ENCODE results near the gene IL17RA.

Gene IL17RA

GRCh38 chr22:17065433-17065832 lies 19.4 kb upstream of the IL17RA start:
- no peak overlapping the region for H3K4me3 ChIP-seq (ENCODE audit: low read depth, low read length)
- no peak for TF ChIP-seq CTCF (IDR thresholded peaks at IDR 0.05; ENCODE audit: low read depth, low read length, missing control alignments)
- DNase-seq (ENCODE audit: low read depth), result no peak

GRCh38 chr22:17072877-17073276 lies 11.9 kb upstream of the IL17RA start:
- DNase-seq (ENCODE audit: low read depth), result no peak
- H3K4me3 ChIP-seq (ENCODE audit: low read depth, low read length), result no peak overlapping the region
- TF ChIP-seq CTCF (IDR thresholded peaks at IDR 0.05; ENCODE audit: low read depth, low read length, missing control alignments), result no peak

GRCh38 chr22:17074648-17075002 lies 10.2 kb upstream of the IL17RA start:
- DNase-seq (ENCODE audit: low read depth), result no peak
- no peak overlapping the region for H3K4me3 ChIP-seq (ENCODE audit: low read depth, low read length)
- no peak for TF ChIP-seq CTCF (IDR thresholded peaks at IDR 0.05; ENCODE audit: low read depth, low read length, missing control alignments)

- no peak overlapping the region for H3K4me3 ChIP-seq (ENCODE audit: low read depth, low read length)
- DNase-seq (ENCODE audit: low read depth), result no peak
- no peak for TF ChIP-seq CTCF (IDR thresholded peaks at IDR 0.05; ENCODE audit: low read depth, low read length, missing control alignments)
Observed at GRCh38 chr22:17077255-17077654, 7.5 kb upstream of the IL17RA start.

- DNase-seq (ENCODE audit: low read depth), result no peak
- no peak overlapping the region for H3K4me3 ChIP-seq (ENCODE audit: low read depth, low read length)
- no peak for TF ChIP-seq CTCF (IDR thresholded peaks at IDR 0.05; ENCODE audit: low read depth, low read length, missing control alignments)
Observed at GRCh38 chr22:17079572-17079971, 5.2 kb upstream of the IL17RA start.

- TF ChIP-seq CTCF (IDR thresholded peaks at IDR 0.05; ENCODE audit: low read depth, low read length, missing control alignments), result no peak
- no peak for DNase-seq (ENCODE audit: low read depth)
- H3K4me3 ChIP-seq (ENCODE audit: low read depth, low read length), result no peak overlapping the region
Observed at GRCh38 chr22:17083255-17083654, 1.5 kb upstream of the IL17RA start.

GRCh38 chr22:17083811-17084441 lies 874 bp upstream of the IL17RA start:
- H3K4me3 ChIP-seq (ENCODE audit: low read depth, low read length), result no peak overlapping the region; the same call in 1 of the 2 replicates
- no peak for DNase-seq (ENCODE audit: low read depth)

More at GRCh38 chr22:17083811-17084441, 874 bp upstream of the IL17RA start:
- no peak for TF ChIP-seq CTCF (IDR thresholded peaks at IDR 0.05; ENCODE audit: low read depth, low read length, missing control alignments)

Measured in GM12864 (cell line).